OCI-LY1 (cell line): ENCODE data around the gene ASTN1.

ENCODE experiments used
- H2AFZ ChIP-seq: fragments of 200-600 bp; sonication (generic), shearing (Covaris generic); 2 replicates; pipeline ENCODE4 v1.6.0; 2014; ENCODE audit warnings: antibody characterized with exemption, mild to moderate bottlenecking, low read length
- H3F3A ChIP-seq: fragments of 200-600 bp; sonication (generic), shearing (Covaris generic); 2 replicates; pipeline ENCODE4 v1.6.0; 2014; ENCODE audit warnings: mild to moderate bottlenecking, antibody characterized with exemption, low read length, moderate library complexity; ENCODE audit not compliant: insufficient read depth
- H3K27ac ChIP-seq: fragments of 200-600 bp; sonication (generic); 2 replicates; pipeline ENCODE4 v1.5.1; 2014; ENCODE audit warnings: low read length, mixed run types, mild to moderate bottlenecking, low read depth; ENCODE audit not compliant: poor library complexity, severe bottlenecking
- H3K27me3 ChIP-seq: fragments of 200-600 bp; sonication (generic); 2 replicates; pipeline ENCODE4 v1.6.0; 2014; ENCODE audit warnings: antibody characterized with exemption, mild to moderate bottlenecking, low read length, moderate library complexity; ENCODE audit not compliant: insufficient read depth
- H3K36me3 ChIP-seq: fragments of 200-600 bp; sonication (generic); 2 replicates; pipeline ENCODE4 v1.6.1; 2014; ENCODE audit warnings: mild to moderate bottlenecking, antibody characterized with exemption, low read length, moderate library complexity, mixed read lengths; ENCODE audit not compliant: insufficient read depth
- H3K4me1 ChIP-seq: fragments of 200-600 bp; sonication (generic); 2 replicates; pipeline ENCODE4 v1.5.1; 2014; ENCODE audit warnings: mild to moderate bottlenecking, low read length, moderate library complexity; ENCODE audit not compliant: insufficient read depth, severe bottlenecking
- H3K4me2 ChIP-seq: fragments of 200-600 bp; sonication (generic), shearing (Covaris generic); 2 replicates; pipeline ENCODE4 v1.6.1; 2014; ENCODE audit warnings: low read length
- H3K4me3 ChIP-seq: fragments of 200-600 bp; sonication (generic); 2 replicates; pipeline ENCODE4 v1.5.1; 2014; ENCODE audit warnings: low read length, low read depth, mild to moderate bottlenecking, mixed read lengths; ENCODE audit not compliant: poor library complexity, severe bottlenecking
- H3K79me2 ChIP-seq: fragments of 200-600 bp; shearing (Covaris generic); 2 replicates; pipeline ENCODE4 v1.6.1; 2016; ENCODE audit warnings: mixed run types, low read length, mixed read lengths; ENCODE audit not compliant: insufficient read depth
- H3K9ac ChIP-seq: fragments of 200-600 bp; sonication (generic), shearing (Covaris generic); 2 replicates; pipeline ENCODE4 v1.6.1; 2014; ENCODE audit warnings: mild to moderate bottlenecking, low read length, mixed read lengths
- H3K9me2 ChIP-seq: fragments of 200-600 bp; sonication (generic), shearing (Covaris generic); 2 replicates; pipeline ENCODE4 v1.6.1; 2014; ENCODE audit warnings: low read depth, mild to moderate bottlenecking, low read length, mixed read lengths
- H3K9me3 ChIP-seq: fragments of 200-600 bp; shearing (Covaris generic); 2 replicates; pipeline ENCODE4 v1.6.1; 2014; ENCODE audit warnings: low read length, mixed read lengths
- H4K20me1 ChIP-seq: fragments of 200-600 bp; sonication (generic), shearing (Covaris generic); 2 replicates; pipeline ENCODE4 v1.6.0; 2016; ENCODE audit warnings: mild to moderate bottlenecking, low read length; ENCODE audit not compliant: insufficient read depth
- EZH2 ChIP-seq: fragments of 200-600 bp; sonication (generic), shearing (Covaris generic); IDR thresholded peaks from 2 replicates; pipeline ENCODE4 v1.8.0; 2017; ENCODE audit warnings: borderline replicate concordance, mixed run types, mild to moderate bottlenecking, antibody characterized with exemption, low read length, moderate library complexity, mixed read lengths
- TF ChIP-seq, protein P1 (sequence below): fragments of 200-600 bp; sonication (generic), shearing (Covaris generic); IDR thresholded peaks from 2 replicates; pipeline ENCODE4 v1.5.1; 2017; ENCODE audit warnings: mild to moderate bottlenecking, antibody characterized with exemption, low read length, moderate library complexity, mixed read lengths

Gene ASTN1

DNA sequence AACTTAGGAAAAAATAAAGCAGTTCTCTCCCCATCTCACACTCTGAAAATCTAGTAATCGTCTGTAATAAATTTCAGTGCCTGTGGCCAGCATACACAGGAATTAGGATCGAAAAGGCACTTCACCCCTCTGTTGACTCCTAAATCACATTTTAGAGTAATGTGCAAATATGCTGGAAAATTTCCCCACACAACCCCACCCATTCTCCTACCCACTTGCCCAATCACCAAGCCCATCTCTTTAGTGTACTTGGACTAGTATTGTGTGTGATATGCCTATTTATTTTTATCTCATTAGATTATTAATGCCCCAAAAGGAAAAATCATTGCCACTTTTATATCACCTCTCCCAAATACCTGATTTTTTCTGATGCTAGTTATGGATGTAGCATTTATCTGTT, 323.3 kb downstream of the ASTN1 start:
- no peak overlapping the region for H3K27ac ChIP-seq
- no peak for TF ChIP-seq EZH2
- TF ChIP-seq, protein P1, sequence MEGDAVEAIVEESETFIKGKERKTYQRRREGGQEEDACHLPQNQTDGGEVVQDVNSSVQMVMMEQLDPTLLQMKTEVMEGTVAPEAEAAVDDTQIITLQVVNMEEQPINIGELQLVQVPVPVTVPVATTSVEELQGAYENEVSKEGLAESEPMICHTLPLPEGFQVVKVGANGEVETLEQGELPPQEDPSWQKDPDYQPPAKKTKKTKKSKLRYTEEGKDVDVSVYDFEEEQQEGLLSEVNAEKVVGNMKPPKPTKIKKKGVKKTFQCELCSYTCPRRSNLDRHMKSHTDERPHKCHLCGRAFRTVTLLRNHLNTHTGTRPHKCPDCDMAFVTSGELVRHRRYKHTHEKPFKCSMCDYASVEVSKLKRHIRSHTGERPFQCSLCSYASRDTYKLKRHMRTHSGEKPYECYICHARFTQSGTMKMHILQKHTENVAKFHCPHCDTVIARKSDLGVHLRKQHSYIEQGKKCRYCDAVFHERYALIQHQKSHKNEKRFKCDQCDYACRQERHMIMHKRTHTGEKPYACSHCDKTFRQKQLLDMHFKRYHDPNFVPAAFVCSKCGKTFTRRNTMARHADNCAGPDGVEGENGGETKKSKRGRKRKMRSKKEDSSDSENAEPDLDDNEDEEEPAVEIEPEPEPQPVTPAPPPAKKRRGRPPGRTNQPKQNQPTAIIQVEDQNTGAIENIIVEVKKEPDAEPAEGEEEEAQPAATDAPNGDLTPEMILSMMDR: no peak

DNA sequence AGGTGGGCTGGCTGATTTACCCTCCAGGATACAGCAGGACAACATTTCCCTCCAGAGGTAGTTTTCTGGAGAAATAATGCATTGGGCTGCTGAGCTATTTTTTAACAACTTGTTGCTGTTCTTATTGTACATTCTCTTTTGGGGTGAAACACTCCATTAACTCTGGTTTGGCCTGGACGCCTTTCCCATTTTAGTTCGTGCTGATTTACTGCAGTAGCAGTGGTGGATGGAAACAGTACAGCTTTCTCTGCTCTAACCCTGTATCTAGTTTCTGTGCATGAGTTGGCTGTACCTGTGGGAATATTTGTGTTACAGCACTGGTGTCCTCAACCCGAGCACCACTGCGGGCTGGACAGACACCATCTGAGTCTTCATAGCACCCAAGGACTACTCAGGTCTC, 325.3 kb downstream of the ASTN1 start:
- H3K9me2 ChIP-seq: no peaks in the 10 kb centered on the region
- H3K9ac ChIP-seq: no peak overlapping the region
- H3F3A ChIP-seq: no peaks in the 10 kb centered on the region
- H3K36me3 ChIP-seq: no peaks in the 10 kb centered on the region
- no peaks in the 10 kb centered on the region for H3K27me3 ChIP-seq
- H2AFZ ChIP-seq: no peak overlapping the region
- H3K79me2 ChIP-seq: no peaks in the 10 kb centered on the region
- TF ChIP-seq, protein P1: no peak
- TF ChIP-seq EZH2: no peak
- no peak overlapping the region for H3K4me3 ChIP-seq
- H3K9me3 ChIP-seq: no peaks in the 10 kb centered on the region
- no peak overlapping the region for H3K27ac ChIP-seq
- no peak overlapping the region for H3K4me2 ChIP-seq
- no peaks in the 10 kb centered on the region for H4K20me1 ChIP-seq
- no peaks in the 10 kb centered on the region for H3K4me1 ChIP-seq

More for the DNA sequence above, 323.3 kb downstream of the ASTN1 start:
- Histone ChIP-seq H3K9me3 (no peaks in the 10 kb centered on the region), H3K4me2 (no peak overlapping the region), H3K4me3 (no peak overlapping the region), H3K9me2 (no peaks in the 10 kb centered on the region), H3F3A (no peaks in the 10 kb centered on the region), H3K27me3 (no peaks in the 10 kb centered on the region), H3K36me3 (no peaks in the 10 kb centered on the region), H3K9ac (no peak overlapping the region), H3K79me2 (no peaks in the 10 kb centered on the region), H4K20me1 (no peaks in the 10 kb centered on the region), H3K4me1 (no peaks in the 10 kb centered on the region), H2AFZ (no peak overlapping the region)

DNA sequence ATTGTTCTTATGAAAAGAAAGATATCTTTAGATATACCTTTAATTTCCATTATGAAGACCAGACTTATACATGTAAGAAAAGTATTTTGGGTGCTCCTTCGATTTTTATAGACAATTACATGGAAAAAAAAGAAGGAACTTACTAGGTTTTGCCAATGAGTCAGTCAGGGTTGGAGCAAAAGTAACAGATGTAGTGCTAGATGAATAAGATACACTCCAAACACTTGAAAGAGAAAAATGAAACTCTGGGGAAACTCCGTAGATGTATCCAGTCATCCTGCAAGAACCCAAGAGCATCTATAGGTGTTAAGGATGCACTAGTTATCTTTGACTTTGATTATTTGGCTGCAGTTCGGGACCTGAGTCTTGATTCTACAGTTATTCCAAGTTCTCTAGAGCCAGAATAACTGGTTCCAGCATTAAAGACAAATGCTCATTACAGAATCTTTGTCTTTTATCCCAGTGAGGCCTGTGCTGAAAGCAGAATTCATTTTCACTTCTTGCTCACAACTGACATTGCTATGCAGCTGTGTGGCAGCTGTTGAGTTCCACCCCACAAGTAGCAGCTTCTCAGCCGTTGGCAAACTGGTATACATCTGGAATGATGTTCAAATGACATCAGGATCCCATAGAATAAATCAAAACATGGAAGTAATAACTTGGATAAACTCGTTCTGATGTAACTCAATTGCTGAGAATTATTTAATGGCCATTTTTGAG, 326.1 kb downstream of the ASTN1 start:
- no peaks in the 10 kb centered on the region for H3F3A ChIP-seq
- H3K27me3 ChIP-seq: no peaks in the 10 kb centered on the region
- H2AFZ ChIP-seq: no peak overlapping the region
- no peak overlapping the region for H3K27ac ChIP-seq
- H3K79me2 ChIP-seq: no peaks in the 10 kb centered on the region
- H3K9ac ChIP-seq: no peak overlapping the region
- TF ChIP-seq, protein P1: no peak
- no peak for TF ChIP-seq EZH2
- H3K36me3 ChIP-seq: no peaks in the 10 kb centered on the region
- H4K20me1 ChIP-seq: no peaks in the 10 kb centered on the region
- no peak overlapping the region for H3K4me3 ChIP-seq
- no peaks in the 10 kb centered on the region for H3K9me3 ChIP-seq
- no peaks in the 10 kb centered on the region for H3K4me1 ChIP-seq
- H3K9me2 ChIP-seq: no peaks in the 10 kb centered on the region
- no peak overlapping the region for H3K4me2 ChIP-seq
